LHCN-M2 (cell line): Measurements from ENCODE around the gene RAI1. TPM values are rescaled to one million over a fixed set of nuclear protein-coding genes. Genes with fewer than 3 reads are reported as not detected.

Experiments
- DNase-seq: peaks from one replicate; pipeline ENCODE4 v3.0.0-alpha.2; 2012; ENCODE audit warnings: low read depth
- total RNA-seq: library from RNA; depleted of rRNA; stranded (reverse); fragments of >200 nt; gene quantifications from 2 replicates; pipeline ENCODE4 v1.2.3, GENCODE V29; 2014

RAI1 gene
- total RNA-seq, 1 experiment from 2014 or later: 10.3 TPM

GRCh38 chr17:17714879-17715278 lies 33.6 kb downstream of the RAI1 start:
- no peak for DNase-seq

- no peak for DNase-seq
These were observed 35.7 kb downstream of the RAI1 start for GRCh38 chr17:17716837-17717523.

GRCh38 chr17:17718251-17718650 lies 37.0 kb downstream of the RAI1 start:
- no peak for DNase-seq

- no peak for DNase-seq
These were observed 38.1 kb downstream of the RAI1 start for GRCh38 chr17:17719199-17719940.

GRCh38 chr17:17719966-17720543 lies 38.8 kb downstream of the RAI1 start:
- no peak for DNase-seq

GRCh38 chr17:17721140-17721668 lies 39.9 kb downstream of the RAI1 start:
- DNase-seq: no peak

- DNase-seq: no peak
These were observed 41.0 kb downstream of the RAI1 start for GRCh38 chr17:17722081-17722905.

- DNase-seq: no peak
These were observed 41.7 kb downstream of the RAI1 start for GRCh38 chr17:17722906-17723353.

GRCh38 chr17:17723354-17724261 lies 42.4 kb downstream of the RAI1 start:
- no peak for DNase-seq

GRCh38 chr17:17724307-17725010 lies 43.2 kb downstream of the RAI1 start:
- no peak for DNase-seq

- no peak for DNase-seq
These were observed 43.9 kb downstream of the RAI1 start for GRCh38 chr17:17725011-17725751.

GRCh38 chr17:17725752-17726457 lies 44.6 kb downstream of the RAI1 start:
- DNase-seq: no peak

- no peak for DNase-seq
These were observed 45.3 kb downstream of the RAI1 start for GRCh38 chr17:17726458-17727060.

- no peak for DNase-seq
These were observed 45.9 kb downstream of the RAI1 start for GRCh38 chr17:17727111-17727659.

GRCh38 chr17:17728146-17728545 lies 46.9 kb downstream of the RAI1 start:
- no peak for DNase-seq

- DNase-seq: no peak
These were observed 47.4 kb downstream of the RAI1 start for GRCh38 chr17:17728550-17729251.

- DNase-seq: no peak
These were observed 48.5 kb downstream of the RAI1 start for GRCh38 chr17:17729620-17730249.
